Glutamatergic neuron (in vitro differentiated cells): ENCODE measurements around the gene IGLL5. TPM values are rescaled to one million over a fixed set of nuclear protein-coding genes. Genes with fewer than 3 reads are reported as not detected.

Source experiments
- DNase-seq: peaks from one replicate; pipeline ENCODE4 v3.0.0; 2022
- H3K27ac Mint-ChIP-seq: one replicate; pipeline ENCODE4 v1.8.0; 2020; ENCODE audit warnings: mild to moderate bottlenecking, mixed read lengths, inconsistent platforms; ENCODE audit not compliant: unreplicated experiment
- H3K27me3 Mint-ChIP-seq: one replicate; pipeline ENCODE4 v1.8.0; 2020; ENCODE audit warnings: mild to moderate bottlenecking, moderate library complexity, mixed read lengths, inconsistent platforms; ENCODE audit not compliant: unreplicated experiment
- H3K36me3 Mint-ChIP-seq: one replicate; pipeline ENCODE4 v1.8.0; 2020; ENCODE audit warnings: mild to moderate bottlenecking, mixed read lengths, inconsistent platforms; ENCODE audit not compliant: unreplicated experiment
- H3K4me1 Mint-ChIP-seq: one replicate; pipeline ENCODE4 v1.8.0; 2020; ENCODE audit warnings: mild to moderate bottlenecking, low read depth, mixed read lengths, inconsistent platforms; ENCODE audit not compliant: unreplicated experiment
- H3K4me3 Mint-ChIP-seq: one replicate; pipeline ENCODE4 v1.8.0; 2020; ENCODE audit warnings: mild to moderate bottlenecking, mixed read lengths, inconsistent platforms; ENCODE audit not compliant: unreplicated experiment
- H3K9me3 Mint-ChIP-seq: one replicate; pipeline ENCODE4 v1.8.0; 2020; ENCODE audit warnings: mild to moderate bottlenecking, moderate library complexity, mixed read lengths, inconsistent platforms; ENCODE audit not compliant: unreplicated experiment
- CTCF ChIP-seq: fragments of 200-600 bp; sonication (generic); IDR thresholded peaks from one replicate; pipeline ENCODE4 v1.5.0; 2021; ENCODE audit not compliant: partially characterized antibody, unreplicated experiment
- total RNA-seq: library from RNA; stranded (reverse); fragmentation: NEBNext Ultra II Directional; extraction: Animal tissue kit (Norgen Biotek cat#: 25700); gene quantifications from one replicate; pipeline ENCODE4 v1.2.1, GENCODE V29; 2021; ENCODE audit not compliant: unreplicated experiment

Gene IGLL5
- total RNA-seq, 1 donor from 2014 or later = not detected

DNA sequence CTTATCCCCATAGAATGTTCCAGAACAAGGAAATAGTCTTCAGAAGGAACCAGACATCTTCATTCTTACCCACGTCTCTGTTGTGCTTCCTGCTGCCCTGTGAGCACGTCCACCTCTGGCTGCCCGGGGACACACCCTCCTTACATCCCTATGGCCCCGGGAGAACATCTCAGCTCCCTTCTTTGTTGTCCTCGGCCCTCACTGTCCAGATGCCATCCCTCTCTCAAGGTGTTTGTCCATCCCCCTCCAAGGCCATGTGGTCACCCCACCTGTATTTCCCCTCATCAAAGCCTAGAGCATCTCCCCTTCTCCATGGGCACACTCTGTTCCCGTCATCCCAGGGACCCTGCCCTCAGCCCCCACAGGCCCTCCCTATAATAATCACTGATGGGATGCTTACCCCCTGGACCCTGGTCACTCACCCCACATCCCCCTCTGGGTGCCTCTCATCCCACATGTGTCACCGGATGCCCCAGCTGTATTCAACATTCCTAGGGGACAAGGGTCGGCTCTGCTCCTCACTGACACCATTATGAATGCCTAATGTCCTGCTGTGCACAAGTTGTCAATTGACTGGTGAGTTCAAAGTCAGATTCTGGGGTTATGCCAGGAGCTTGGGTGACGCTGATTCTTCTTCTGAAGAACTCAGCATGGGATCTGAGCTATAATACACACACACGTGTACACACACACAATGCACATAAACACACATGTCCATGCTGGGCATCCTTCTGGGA lies 28.8 kb downstream of the IGLL5 start:
- H3K4me3 Mint-ChIP-seq = no peak overlapping the region
- no peaks in the 10 kb centered on the region for H3K36me3 Mint-ChIP-seq
- no peak for TF ChIP-seq CTCF
- H3K9me3 Mint-ChIP-seq = peaks cover 2% of the 10 kb centered on the region
- DNase-seq = no peak
- H3K4me1 Mint-ChIP-seq = no peaks in the 10 kb centered on the region
- no peak overlapping the region for H3K27ac Mint-ChIP-seq
- H3K27me3 Mint-ChIP-seq = peaks cover 7% of the 10 kb centered on the region

DNA sequence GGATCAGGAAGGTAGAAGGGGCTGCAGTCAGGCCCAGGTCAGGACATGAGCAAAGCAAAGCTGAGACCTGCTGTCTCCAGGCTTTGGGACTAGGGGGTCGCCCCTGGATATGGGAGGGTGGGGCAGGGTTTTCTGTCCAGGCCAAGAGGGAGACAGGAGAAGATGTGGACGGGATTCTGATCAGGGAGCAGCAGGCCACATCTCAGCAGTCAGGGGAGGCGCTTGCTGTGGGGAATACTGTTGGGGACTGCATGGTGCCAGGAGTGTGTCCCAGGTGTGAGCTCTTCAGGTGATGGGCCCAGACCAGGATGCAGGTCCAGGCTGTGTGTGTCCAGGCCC lies 29.3 kb downstream of the IGLL5 start:
- Mint-ChIP-seq H3K36me3 (no peaks in the 10 kb centered on the region), H3K9me3 (peaks cover 2% of the 10 kb centered on the region), H3K4me3 (no peak overlapping the region), H3K27ac (no peak overlapping the region), H3K4me1 (no peaks in the 10 kb centered on the region), H3K27me3 (peaks cover 4% of the 10 kb centered on the region)
- TF ChIP-seq CTCF = no peak
- no peak for DNase-seq

GRCh38 chr22:22917377-22917776 lies 29.8 kb downstream of the IGLL5 start:
- H3K9me3 Mint-ChIP-seq = peaks cover 2% of the 10 kb centered on the region
- peaks cover 4% of the 10 kb centered on the region for H3K27me3 Mint-ChIP-seq
- H3K27ac Mint-ChIP-seq = no peak overlapping the region
- H3K4me1 Mint-ChIP-seq = no peaks in the 10 kb centered on the region
- H3K4me3 Mint-ChIP-seq = no peak overlapping the region
- no peak for DNase-seq
- TF ChIP-seq CTCF = no peak
- no peaks in the 10 kb centered on the region for H3K36me3 Mint-ChIP-seq

DNA sequence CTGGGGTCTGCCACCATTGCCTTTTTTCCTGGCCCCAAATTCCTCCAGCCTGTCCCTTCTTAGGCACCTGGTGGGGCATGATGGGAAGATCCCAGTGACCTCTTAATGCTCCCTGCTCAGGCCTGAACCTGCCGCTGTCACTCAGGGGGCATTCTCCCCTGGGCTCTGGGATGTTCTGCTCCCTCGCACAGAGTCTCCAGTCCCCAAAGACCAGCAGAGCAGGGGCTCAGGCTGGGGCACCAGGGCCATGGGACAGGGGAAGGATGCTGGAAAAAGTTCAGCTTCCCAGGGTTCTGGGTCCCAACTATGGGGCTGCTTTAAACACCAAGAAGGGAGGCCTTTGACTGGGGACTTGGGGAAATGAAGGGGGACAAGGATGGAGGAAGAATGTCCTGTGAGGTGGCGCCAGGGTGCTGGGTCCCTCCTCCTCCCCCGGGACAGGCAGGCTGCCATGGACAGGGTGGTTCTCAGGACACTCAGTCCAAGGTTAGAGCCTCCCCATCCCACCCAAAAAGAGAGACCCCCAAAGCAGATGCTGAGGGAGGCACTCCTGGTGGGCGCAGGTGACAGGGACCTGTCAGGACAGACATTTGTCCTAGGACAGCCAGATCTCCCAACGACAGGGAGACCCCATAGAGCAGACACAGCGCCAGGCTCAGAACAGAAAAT lies 30.8 kb downstream of the IGLL5 start:
- H3K27me3 Mint-ChIP-seq = peaks cover 4% of the 10 kb centered on the region
- DNase-seq = no peak
- H3K9me3 Mint-ChIP-seq = peaks cover 2% of the 10 kb centered on the region
- no peak overlapping the region for H3K4me3 Mint-ChIP-seq
- no peaks in the 10 kb centered on the region for H3K36me3 Mint-ChIP-seq
- H3K27ac Mint-ChIP-seq = no peak overlapping the region
- no peak for TF ChIP-seq CTCF
- no peaks in the 10 kb centered on the region for H3K4me1 Mint-ChIP-seq

DNA sequence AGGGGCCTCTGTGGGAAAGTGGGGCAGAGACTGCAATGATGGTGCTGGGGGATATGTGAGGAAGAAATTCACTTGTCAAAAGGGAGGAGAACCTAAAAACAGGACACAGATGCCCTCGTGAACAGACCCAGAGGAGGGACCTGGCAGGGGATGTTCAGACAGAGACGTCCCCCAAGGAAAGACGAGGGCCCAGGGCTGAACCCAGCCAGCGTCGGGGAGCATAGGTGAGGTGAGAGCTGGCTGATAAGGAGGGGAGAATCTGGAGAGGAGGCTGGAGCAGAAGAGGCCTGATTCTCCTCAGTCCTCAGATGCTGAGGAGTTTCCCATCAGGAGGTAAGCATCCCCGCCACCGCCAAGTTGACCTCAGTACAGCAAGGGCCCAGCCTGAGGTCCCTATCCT lies 31.4 kb downstream of the IGLL5 start:
- Mint-ChIP-seq H3K4me1 (no peaks in the 10 kb centered on the region), H3K9me3 (peaks cover 2% of the 10 kb centered on the region), H3K27me3 (peaks cover 4% of the 10 kb centered on the region), H3K4me3 (no peak overlapping the region), H3K27ac (no peak overlapping the region), H3K36me3 (no peaks in the 10 kb centered on the region)
- TF ChIP-seq CTCF = no peak
- DNase-seq = no peak
